Dermis microvascular lymphatic vessel endothelial cell (primary cell): Measurements from ENCODE around the gene CT83. TPM values are rescaled to one million over a fixed set of nuclear protein-coding genes. Genes with fewer than 3 reads are reported as not detected.
A peak's percentile ranks its signal among the peaks of the same experiment; 100 is the strongest.

ENCODE experiments used
- DNase-seq, 2 donors: peaks; one replicate each; pipeline versions ENCODE4 v3.0.0 to v3.0.0-alpha.2; 2010; ENCODE audit warnings: low read depth in 2 of 2
- total RNA-seq: library from RNA; depleted of rRNA; stranded (reverse); fragments of >200 nt; gene quantifications from 2 replicates; pipeline ENCODE4 v1.2.1, GENCODE V29; 2014

The CT83 gene, protein sequence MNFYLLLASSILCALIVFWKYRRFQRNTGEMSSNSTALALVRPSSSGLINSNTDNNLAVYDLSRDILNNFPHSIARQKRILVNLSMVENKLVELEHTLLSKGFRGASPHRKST
- total RNA-seq: not detected in 2 replicates

DNA sequence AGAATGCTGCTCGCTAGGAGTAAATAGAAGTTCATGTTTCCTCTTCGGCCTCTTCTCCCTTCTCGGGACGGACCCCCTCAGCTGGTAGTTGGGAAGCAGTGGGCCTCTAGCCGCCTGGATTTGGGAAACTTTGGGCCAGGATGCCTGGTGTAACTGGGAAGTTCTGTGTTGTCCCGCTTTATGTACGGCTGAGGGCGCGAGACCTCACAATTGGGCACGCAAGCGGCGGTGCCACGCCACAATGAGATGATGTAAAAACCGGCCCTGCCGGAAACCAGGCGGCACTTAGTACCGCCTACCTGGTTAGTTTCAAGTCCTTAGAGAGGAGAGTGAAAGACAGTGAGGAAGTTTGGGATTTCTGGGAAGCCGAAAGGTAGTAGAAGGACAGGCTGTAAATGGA, at the start of gene CT83:
Gene CT83 (minus strand): TSS at position 155 of the 400 bp plus-strand sequence. CDS start 120 bp downstream, at position 35.
- DNase-seq: no peak

DNA sequence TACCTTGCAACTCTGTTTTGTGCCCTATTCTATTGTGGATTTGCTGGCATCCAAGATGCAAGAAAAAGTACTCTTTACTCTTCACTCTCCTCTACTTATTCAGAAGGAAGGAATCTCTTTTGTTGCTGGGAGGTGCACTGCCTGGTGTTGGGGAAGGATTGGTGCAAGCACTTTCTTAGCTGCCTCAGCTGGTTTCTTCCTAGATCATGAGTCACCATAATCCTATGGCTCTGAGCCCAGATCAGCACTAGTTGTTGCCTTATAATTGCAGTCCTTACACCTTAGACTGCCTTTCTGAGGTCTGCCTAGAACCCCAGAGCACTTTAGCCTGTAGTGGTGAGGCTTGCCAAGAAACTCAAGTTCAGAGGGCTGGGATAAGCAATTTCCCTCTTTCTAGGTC, 37.0 kb upstream of the CT83 start:
- no peak for DNase-seq

DNA sequence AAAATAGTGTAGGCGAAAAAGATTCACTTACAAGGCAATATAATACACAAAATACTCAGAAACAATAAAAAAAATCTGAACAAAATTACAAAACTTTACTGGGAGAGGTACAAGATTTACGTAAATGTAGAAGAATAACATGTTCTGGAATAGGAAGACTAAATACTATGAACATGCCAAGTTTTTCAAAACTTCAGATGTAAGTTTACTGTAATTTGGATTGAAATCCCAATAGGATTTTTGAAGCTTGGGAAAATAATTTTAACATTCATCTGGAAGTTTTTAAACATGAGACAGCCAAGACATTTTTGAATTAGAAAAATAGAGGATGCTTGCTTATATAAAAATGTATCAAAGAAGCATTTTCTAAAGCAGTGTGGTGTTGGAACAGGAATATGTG, 30.5 kb upstream of the CT83 start:
- DNase-seq: no peak

DNA sequence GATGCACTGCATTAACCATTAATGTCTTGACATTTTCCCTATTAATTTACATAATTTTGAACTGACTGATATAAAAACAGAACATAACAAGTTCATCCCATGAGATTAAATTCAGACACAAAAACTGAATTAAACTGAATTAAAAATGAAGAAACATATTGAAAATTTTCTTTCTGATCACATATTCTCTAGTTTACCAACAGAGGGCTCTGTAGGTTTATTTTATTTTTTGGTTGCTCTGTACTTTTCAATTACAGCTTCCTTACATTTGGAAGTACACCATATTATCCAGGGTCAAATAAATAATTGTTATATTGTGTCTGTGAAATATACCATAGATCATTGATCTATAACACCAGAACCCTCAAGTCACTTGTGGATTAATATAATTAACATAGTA, 27.3 kb upstream of the CT83 start:
- peak in 1 of 2 donors; percentile 0 for DNase-seq

DNA sequence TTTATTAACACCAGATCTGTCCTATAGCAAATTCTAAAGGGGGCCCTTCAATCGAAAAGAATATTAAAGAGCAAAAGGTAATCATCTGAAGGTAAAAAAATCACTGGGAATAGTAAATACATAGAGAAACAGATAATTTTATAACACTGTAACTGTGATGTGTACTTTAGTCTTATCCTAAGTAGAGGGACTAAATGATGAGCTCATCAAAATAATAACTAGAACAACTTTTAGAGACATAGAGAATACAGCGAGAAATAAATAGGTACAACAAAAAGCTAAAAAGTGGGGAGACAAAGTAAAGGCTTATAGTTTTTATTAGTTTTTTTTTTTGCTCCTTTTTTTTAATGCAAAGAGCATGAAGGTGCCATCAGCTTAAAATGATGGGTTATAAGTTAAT, 17.3 kb upstream of the CT83 start:
- DNase-seq: no peak

DNA sequence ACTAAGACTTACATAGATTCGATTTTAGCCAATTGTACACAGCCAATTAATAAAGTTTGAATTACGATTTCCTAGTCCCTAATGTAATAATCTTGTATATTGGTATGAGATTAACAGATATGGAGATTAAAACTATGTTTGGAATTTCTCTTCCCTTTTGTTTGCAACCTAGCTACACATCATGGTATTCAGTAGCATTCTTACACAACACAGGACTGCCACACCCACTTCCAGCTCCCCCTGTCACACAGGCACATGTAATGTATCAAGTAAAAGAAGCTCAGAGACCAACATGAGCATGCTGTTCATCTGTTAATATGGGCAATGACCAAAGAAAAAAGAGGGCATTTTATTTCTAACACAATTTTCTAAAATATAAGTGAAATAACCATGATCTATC, 13.6 kb downstream of the CT83 start:
- DNase-seq: no peak

DNA sequence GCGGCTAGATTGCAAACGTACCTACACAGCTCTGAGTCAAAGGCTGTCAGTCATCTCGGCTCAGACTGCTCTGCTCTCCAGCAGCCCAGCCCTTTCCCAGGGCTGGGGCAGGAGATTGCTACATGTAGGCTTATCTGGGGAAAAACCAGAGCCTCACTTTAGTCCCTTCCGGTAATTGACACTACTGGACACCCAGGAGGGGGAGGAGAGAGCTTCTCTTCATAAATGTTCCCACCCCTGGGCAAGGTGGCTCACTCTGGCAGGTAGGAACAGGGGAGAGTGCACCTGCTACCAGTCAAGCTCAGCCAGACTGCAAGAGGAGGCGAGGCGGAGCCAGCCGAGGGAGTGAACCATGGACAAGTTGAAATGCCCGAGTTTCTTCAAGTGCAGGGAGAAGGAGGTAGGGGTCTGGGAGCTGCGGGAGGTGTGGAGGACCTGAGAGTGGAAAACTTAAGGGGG, 26.4 kb downstream of the CT83 start, which contains the start of gene SLC6A14:
Gene SLC6A14 (plus strand): TSS at position 249 of the 459 bp plus-strand sequence. CDS start 104 bp downstream, at position 353.
- no peak for DNase-seq

DNA sequence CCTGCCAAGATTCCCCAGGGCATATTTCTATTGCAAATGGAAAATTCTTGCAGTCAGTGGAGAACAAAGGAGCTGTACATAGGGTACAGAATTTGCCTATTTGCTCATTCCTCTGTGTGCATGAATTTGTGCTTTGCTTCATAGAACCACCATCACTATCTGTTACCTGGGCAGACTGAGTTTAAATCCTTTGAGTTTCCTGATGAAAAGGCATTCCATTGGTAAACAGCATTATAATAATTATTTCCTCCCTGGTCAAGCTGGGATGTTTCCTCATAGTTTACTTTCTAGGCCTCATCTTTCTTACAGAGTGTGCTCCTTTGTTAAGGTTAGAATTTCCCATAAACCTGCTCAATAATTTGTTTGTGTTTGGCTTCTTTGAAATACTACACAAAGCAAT, 27.2 kb downstream of the CT83 start:
- no peak for DNase-seq

DNA sequence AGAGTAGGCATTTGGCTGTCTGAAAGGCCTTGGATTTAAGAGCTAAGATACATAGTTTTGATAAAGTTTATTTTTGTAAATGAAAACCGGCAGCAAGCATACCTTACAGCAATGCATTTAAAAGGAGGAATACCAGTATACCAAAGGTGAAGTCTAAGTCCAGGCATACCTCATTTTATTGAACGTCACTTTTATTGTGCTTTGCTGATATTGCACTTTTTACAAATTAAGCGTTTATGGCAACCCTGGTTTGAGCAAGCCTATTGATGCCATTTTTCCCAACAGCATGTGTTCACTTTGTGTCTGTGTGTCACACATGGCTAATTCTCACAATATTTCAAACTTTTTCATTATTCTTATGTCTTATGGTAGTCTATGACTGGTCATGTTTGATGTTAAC, 34.8 kb downstream of the CT83 start:
- no peak for DNase-seq

DNA sequence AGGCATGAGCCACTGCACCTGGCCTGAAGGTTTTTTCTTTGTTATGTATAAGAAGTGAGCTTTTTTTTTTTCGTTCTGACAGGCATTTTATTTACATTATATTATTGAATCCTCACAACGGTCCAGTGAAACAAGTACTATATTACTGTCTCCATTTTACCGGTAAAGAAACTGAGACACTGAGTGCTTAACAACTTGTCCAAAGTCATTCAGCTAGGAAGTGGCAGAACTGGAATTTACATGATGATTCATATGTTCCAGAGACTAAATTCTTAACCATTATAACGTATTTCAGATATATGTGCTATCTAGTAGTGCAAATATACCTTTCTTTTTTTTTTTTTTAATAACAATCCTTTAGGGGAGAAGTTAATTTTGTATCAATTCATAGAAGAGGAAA, 44.8 kb downstream of the CT83 start:
- DNase-seq: no peak

DNA sequence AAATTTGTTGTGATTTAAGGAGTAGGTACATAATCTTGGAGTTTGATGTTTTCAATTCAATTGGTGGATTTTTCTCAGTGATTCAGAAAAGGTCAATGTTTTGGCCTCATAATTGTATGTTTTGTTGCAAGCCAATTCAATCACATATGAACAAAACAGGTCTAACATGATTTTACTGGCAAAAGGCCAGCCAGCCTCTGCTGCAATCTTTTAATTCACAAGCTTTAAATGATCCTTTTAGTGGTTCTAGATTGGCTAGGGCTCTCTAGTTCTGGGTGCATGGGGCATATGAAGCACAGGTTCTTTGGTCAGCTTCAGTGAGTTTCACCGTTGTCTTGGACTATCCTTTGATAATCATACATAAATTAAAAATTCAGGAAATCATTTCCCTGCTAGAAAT, 45.6 kb downstream of the CT83 start:
- DNase-seq: no peak

DNA sequence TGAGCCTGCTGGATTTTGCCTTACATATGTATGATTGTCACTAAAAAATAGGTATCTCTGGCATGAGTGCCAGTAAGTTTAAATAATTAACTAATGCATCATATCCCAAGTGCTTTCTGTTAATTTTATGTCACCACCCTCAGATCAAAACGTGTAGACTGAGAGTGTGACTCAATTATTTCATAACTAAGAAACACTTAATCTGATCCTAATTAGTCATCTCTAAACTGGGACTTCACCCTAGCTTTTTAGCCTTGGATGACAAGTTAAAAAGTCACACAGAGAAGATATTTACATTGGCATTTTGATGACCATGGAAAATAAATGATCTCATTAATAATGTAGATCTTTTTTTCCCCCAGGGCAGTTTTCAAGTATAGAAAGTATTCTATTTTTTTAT, 49.5 kb downstream of the CT83 start:
- no peak for DNase-seq

Other genes with a start within 250 kb of the CT83 start
- not detected in 2 replicates for gene SLC6A14, start 26.4 kb downstream of the CT83 start, total RNA-seq